HG02981 (cell line): ENCODE results near the gene CTNNAL1.
A peak's percentile ranks its signal among the peaks of the same experiment; 100 is the strongest.
"Not testable (repeated sequence)": the region's sequence is repeated elsewhere in the genome, so short reads cannot be mapped to it uniquely, and the experiment has no call there.

Source experiments
- ATAC-seq: cut with Tn5 transposase; IDR thresholded peaks from one replicate; pipeline ENCODE4 v1.9.1; 2021; ENCODE audit warnings: mild to moderate bottlenecking, moderate library complexity; ENCODE audit not compliant: unreplicated experiment

The CTNNAL1 gene

GRCh38 chr9:109012876-109013678, at the start of gene CTNNAL1:
Gene CTNNAL1 (minus strand): TSS chr9:109013499. CDS start chr9:109013442, 57 bp downstream.
- ATAC-seq, result peak; percentile 70

GRCh38 chr9:109062543-109062942, 49.2 kb upstream of the CTNNAL1 start:
- no peak for ATAC-seq

GRCh38 chr9:109060191-109060590, 46.9 kb upstream of the CTNNAL1 start:
- ATAC-seq, result no peak

- not testable (repeated sequence) for ATAC-seq
Observed at GRCh38 chr9:109053121-109053520, 39.8 kb upstream of the CTNNAL1 start.

- no peak for ATAC-seq
Observed at GRCh38 chr9:109052416-109052815, 39.1 kb upstream of the CTNNAL1 start.

GRCh38 chr9:109051733-109052132, 38.4 kb upstream of the CTNNAL1 start:
- no peak for ATAC-seq

GRCh38 chr9:109050444-109050843, 37.1 kb upstream of the CTNNAL1 start:
- ATAC-seq, result no peak

- ATAC-seq, result no peak
Observed at GRCh38 chr9:109048822-109049221, 35.5 kb upstream of the CTNNAL1 start.

GRCh38 chr9:109047259-109047658, 34.0 kb upstream of the CTNNAL1 start:
- ATAC-seq, result no peak

GRCh38 chr9:109046346-109046745, 33.0 kb upstream of the CTNNAL1 start:
- ATAC-seq, result no peak

- ATAC-seq, result no peak
Observed at GRCh38 chr9:109043578-109043977, 30.3 kb upstream of the CTNNAL1 start.

- no peak for ATAC-seq
Observed at GRCh38 chr9:109040571-109040970, 27.3 kb upstream of the CTNNAL1 start.

- no peak for ATAC-seq
Observed at GRCh38 chr9:109039539-109039938, 26.2 kb upstream of the CTNNAL1 start.

GRCh38 chr9:109037946-109038715, 24.8 kb upstream of the CTNNAL1 start:
- no peak for ATAC-seq

GRCh38 chr9:109036744-109037680, 23.7 kb upstream of the CTNNAL1 start:
- ATAC-seq, result no peak

- no peak for ATAC-seq
Observed at GRCh38 chr9:109035684-109036423, 22.6 kb upstream of the CTNNAL1 start.

- no peak for ATAC-seq
Observed at GRCh38 chr9:109033941-109034700, 20.8 kb upstream of the CTNNAL1 start.

- no peak for ATAC-seq
Observed at GRCh38 chr9:109031241-109031640, 17.9 kb upstream of the CTNNAL1 start.

- no peak for ATAC-seq
Observed at GRCh38 chr9:109030426-109030825, 17.1 kb upstream of the CTNNAL1 start.

GRCh38 chr9:109028457-109028856, 15.2 kb upstream of the CTNNAL1 start:
- no peak for ATAC-seq
